GM12892 (cell line): ENCODE results near the gene DRAXIN.

Experiments
- POLR2A ChIP-seq: IDR thresholded peaks from 2 replicates; pipeline ENCODE4 v1.6.1; 2011; ENCODE audit warnings: low read depth, low read length, control low read depth
- TAF1 ChIP-seq: IDR thresholded peaks from 2 replicates; pipeline ENCODE4 v1.6.1; 2011; ENCODE audit warnings: low read depth, mild to moderate bottlenecking, control low read depth, low read length, borderline replicate concordance

DNA sequence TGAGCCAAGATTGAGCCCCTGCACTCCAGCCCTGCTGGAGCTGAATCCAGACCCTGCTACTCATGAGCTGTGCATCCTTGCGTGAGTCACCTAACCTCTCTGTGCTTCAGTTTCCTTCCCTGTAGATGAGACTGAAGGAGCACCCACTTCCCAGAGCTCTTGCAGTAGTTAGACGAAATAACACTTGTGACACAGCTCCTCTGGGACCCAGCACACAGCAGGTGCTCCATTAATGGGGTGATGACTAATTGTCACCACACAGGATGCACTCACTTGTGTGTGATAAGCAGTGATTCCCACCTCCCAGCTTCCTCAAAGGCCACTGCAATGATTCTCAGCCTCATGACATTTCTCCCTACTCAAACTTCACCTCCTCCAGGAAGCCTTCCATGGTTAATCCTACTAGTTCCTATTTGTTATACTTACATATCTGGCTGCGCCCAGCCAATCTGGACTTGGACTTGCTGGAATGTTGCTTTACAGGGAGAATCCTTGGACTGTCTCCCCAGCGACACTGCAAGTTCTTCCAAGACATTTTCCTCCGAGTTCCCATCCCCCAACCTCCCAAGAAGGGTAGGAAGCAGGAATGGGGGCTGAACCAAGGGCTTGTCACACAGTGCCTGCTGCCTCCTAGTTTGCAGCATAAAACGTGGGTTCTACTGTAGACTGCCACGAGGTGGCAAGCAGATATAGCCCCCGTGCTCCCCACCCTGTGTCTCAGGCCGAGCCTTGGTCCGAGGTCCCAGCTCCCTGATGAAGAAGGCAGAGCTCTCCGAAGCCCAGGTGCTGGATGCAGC lies 17.2 kb downstream of the DRAXIN start:
- no peak for TF ChIP-seq TAF1
- TF ChIP-seq POLR2A, result no peak
